Tibial artery (tissue), 4 donors: ENCODE results near the gene GNG13.

Experiments
- DNase-seq, 2 donors: peaks; one replicate each; pipeline ENCODE4 v3.0.0-alpha.2; 2019
- H3K27ac ChIP-seq, 2 donors: fragments of 200-600 bp; sonication (generic) in 1 of 2; 1 replicate in 1 of 2; 2 replicates in 1 of 2; pipeline ENCODE4 v1.5.1; 2018 to 2019; ENCODE audit warnings: mild to moderate bottlenecking in 1 of 2
- H3K27me3 ChIP-seq, 2 donors: fragments of 200-600 bp; sonication (generic) in 1 of 2; one replicate each; pipeline versions ENCODE4 v1.5.1 to v1.6.0; 2016 to 2019
- H3K36me3 ChIP-seq, 3 donors: fragments of 200-600 bp; sonication (generic) in 2 of 3; one replicate each; pipeline ENCODE4 v1.5.1; 2016 to 2019; ENCODE audit warnings: mild to moderate bottlenecking in 2 of 3
- H3K4me1 ChIP-seq, 4 donors: fragments of 200-600 bp; sonication (generic) in 2 of 4; 1 replicate in 3 of 4; 2 replicates in 1 of 4; pipeline ENCODE4 v1.5.1; 2016 to 2019
- H3K4me3 ChIP-seq, 2 donors: fragments of 200-600 bp; sonication (generic) in 1 of 2; 1 replicate in 1 of 2; 2 replicates in 1 of 2; pipeline ENCODE4 v1.5.1; 2018 to 2019; ENCODE audit warnings: mild to moderate bottlenecking in 2 of 2
- H3K9me3 ChIP-seq, 3 donors: fragments of 200-600 bp; sonication (generic) in 1 of 3; one replicate each; pipeline ENCODE4 v1.5.1; 2016 to 2019
- CTCF ChIP-seq, 2 experiments: fragments of 200-600 bp in 1 of 2; fragments of 450-650 bp in 1 of 2; IDR thresholded peaks; one replicate each; pipeline ENCODE4 v1.5.1; 2017 to 2019; ENCODE audit warnings: antibody characterized with exemption in 2 of 2, mild to moderate bottlenecking in 1 of 2, moderate library complexity in 1 of 2
- intact Hi-C: fragments of 100-400 bp; cut with DNase I; formaldehyde crosslinking; loops from one replicate; pipeline ENCODE4 v1.15.0; 2023; ENCODE audit warnings: low total_unique reads

GNG13 gene

GRCh38 chr16:783404-784161 is 17.0 kb downstream of the GNG13 start:
- no peaks in the 10 kb centered on the region for H3K9me3 ChIP-seq
- TF ChIP-seq CTCF (IDR thresholded peaks at IDR 0.05) = no peak
- peaks cover 0 to 38% (median 11%) of the 10 kb centered on the region in 4 donors for H3K4me1 ChIP-seq
- no peak overlapping the region for H3K27ac ChIP-seq
- H3K36me3 ChIP-seq = peaks cover 0 to 9% (median 0%) of the 10 kb centered on the region in 3 donors
- peaks cover 0 to 55% of the 10 kb centered on the region in 2 donors for H3K27me3 ChIP-seq
- DNase-seq = no peak
- no peak overlapping the region for H3K4me3 ChIP-seq
- intact Hi-C loops = no loop called here

GRCh38 chr16:782766-783403 is 17.6 kb downstream of the GNG13 start:
- Histone ChIP-seq H3K4me3 (no peak overlapping the region), H3K36me3 (peaks cover 0 to 9% (median 0%) of the 10 kb centered on the region in 3 donors), H3K4me1 (peaks cover 0 to 37% (median 11%) of the 10 kb centered on the region in 4 donors), H3K27me3 (peaks cover 0 to 62% of the 10 kb centered on the region in 2 donors), H3K27ac (no peak overlapping the region), H3K9me3 (no peaks in the 10 kb centered on the region)
- intact Hi-C loops = no loop called here
- DNase-seq = no peak
- TF ChIP-seq CTCF (IDR thresholded peaks at IDR 0.05) = no peak

GRCh38 chr16:782258-782657 is 18.3 kb downstream of the GNG13 start:
- Histone ChIP-seq H3K27ac (no peak overlapping the region), H3K4me1 (peaks cover 0 to 30% (median 5%) of the 10 kb centered on the region in 4 donors), H3K9me3 (no peaks in the 10 kb centered on the region), H3K36me3 (peaks cover 0 to 9% (median 0%) of the 10 kb centered on the region in 3 donors), H3K27me3 (peaks cover 0 to 63% of the 10 kb centered on the region in 2 donors), H3K4me3 (no peak overlapping the region)
- intact Hi-C loops = no loop called here
- TF ChIP-seq CTCF (IDR thresholded peaks at IDR 0.05) = no peak
- DNase-seq = no peak

- Histone ChIP-seq H3K4me3 (no peak overlapping the region), H3K9me3 (no peaks in the 10 kb centered on the region), H3K36me3 (peaks cover 0 to 9% (median 0%) of the 10 kb centered on the region in 3 donors), H3K27me3 (peaks cover 0 to 65% of the 10 kb centered on the region in 2 donors), H3K4me1 (peaks cover 0 to 25% (median 0%) of the 10 kb centered on the region in 4 donors), H3K27ac (no peak overlapping the region)
- intact Hi-C loops = no loop called here
- DNase-seq = no peak
- no peak for TF ChIP-seq CTCF (IDR thresholded peaks at IDR 0.05)
Measured at GRCh38 chr16:781346-782010, 19.1 kb downstream of the GNG13 start.

- Histone ChIP-seq H3K27me3 (peaks cover 0 to 77% of the 10 kb centered on the region in 2 donors), H3K27ac (no peak overlapping the region), H3K9me3 (no peaks in the 10 kb centered on the region), H3K4me1 (peaks cover 0 to 16% (median 0%) of the 10 kb centered on the region in 4 donors), H3K4me3 (no peak overlapping the region), H3K36me3 (no peaks in the 10 kb centered on the region)
- TF ChIP-seq CTCF (IDR thresholded peaks at IDR 0.05) = no peak
- intact Hi-C loops = no loop called here
- no peak for DNase-seq
Measured at GRCh38 chr16:780296-780695, 20.2 kb downstream of the GNG13 start.
